BE2C (cell line): ENCODE measurements around the gene RFX8. TPM values are rescaled to one million over a fixed set of nuclear protein-coding genes. Genes with fewer than 3 reads are reported as not detected.
A peak's percentile ranks its signal among the peaks of the same experiment; 100 is the strongest.

Experiments
- DNase-seq: peaks from one replicate; pipeline ENCODE4 v3.0.0-alpha.2; 2020
- H3K27me3 ChIP-seq: fragments of 250-450 bp; sonication (Bioruptor Pico); 2 replicates; pipeline ENCODE4 v1.5.1; 2020; ENCODE audit warnings: mild to moderate bottlenecking
- H3K36me3 ChIP-seq: fragments of 250-450 bp; sonication (Bioruptor Pico); 2 replicates; pipeline ENCODE4 v1.5.1; 2020; ENCODE audit warnings: mild to moderate bottlenecking
- H3K4me1 ChIP-seq: fragments of 250-450 bp; sonication (Bioruptor Pico); 2 replicates; pipeline ENCODE4 v1.5.1; 2020
- H3K4me3 ChIP-seq: 2 replicates; pipeline ENCODE4 v1.5.1; 2011; ENCODE audit warnings: low read depth, low read length
- H3K9me3 ChIP-seq: fragments of 250-450 bp; sonication (Bioruptor Pico); 2 replicates; pipeline ENCODE4 v1.5.1; 2020
- polyA plus RNA-seq: library from polyadenylated mRNA; unstranded; fragments of >200 nt; gene quantifications from one replicate; pipeline ENCODE4 v1.2.1, GENCODE V29; 2012; ENCODE audit warnings: low read depth, missing spikeins; ENCODE audit not compliant: insufficient read length, insufficient read depth
- TF ChIP-seq, protein P1 (sequence below): IDR thresholded peaks from 2 replicates; pipeline ENCODE4 v1.5.1; 2012; ENCODE audit warnings: mild to moderate bottlenecking, low read depth, low read length

RFX8 gene
- not detected for polyA plus RNA-seq

DNA sequence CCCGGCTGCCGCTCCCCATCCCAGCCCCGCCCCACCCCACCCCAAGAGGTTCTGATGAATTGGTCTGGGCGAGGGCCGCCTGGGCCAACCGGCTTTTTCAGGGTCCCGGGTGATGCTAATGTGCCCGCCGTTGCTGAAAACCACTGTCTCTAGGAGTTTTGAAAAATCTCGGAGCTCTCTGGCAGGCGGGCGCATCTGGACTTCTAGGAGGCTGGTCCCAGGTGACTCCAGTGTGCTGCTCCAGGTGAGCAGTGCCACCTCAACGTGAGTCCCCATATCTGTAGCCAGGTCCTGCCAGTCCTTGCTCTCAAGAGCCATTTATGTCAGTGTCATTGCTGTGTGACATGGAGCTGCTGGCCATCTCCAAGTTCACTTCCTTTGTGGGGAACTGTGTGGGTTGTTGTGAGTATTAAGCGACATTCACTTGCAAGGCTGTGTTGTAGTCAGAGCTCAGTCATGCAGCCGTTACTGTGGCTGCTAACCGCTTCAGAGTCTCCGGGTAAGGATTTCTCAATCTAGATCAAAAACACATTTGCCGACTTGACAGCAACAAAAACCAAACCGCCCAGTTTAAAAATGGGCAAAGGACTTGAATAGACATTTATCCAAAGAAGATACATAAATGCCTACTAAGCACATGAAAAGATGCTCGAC, at the start of gene RFX8:
TSS of gene RFX8 (minus strand) at position 382 of the 654 bp plus-strand sequence. CDS start 8,264 bp downstream, outside the sequence.
- H3K27me3 ChIP-seq: no peaks in the 10 kb centered on the region
- DNase-seq: no peak
- H3K36me3 ChIP-seq: no peaks in the 10 kb centered on the region
- TF ChIP-seq, protein P1, sequence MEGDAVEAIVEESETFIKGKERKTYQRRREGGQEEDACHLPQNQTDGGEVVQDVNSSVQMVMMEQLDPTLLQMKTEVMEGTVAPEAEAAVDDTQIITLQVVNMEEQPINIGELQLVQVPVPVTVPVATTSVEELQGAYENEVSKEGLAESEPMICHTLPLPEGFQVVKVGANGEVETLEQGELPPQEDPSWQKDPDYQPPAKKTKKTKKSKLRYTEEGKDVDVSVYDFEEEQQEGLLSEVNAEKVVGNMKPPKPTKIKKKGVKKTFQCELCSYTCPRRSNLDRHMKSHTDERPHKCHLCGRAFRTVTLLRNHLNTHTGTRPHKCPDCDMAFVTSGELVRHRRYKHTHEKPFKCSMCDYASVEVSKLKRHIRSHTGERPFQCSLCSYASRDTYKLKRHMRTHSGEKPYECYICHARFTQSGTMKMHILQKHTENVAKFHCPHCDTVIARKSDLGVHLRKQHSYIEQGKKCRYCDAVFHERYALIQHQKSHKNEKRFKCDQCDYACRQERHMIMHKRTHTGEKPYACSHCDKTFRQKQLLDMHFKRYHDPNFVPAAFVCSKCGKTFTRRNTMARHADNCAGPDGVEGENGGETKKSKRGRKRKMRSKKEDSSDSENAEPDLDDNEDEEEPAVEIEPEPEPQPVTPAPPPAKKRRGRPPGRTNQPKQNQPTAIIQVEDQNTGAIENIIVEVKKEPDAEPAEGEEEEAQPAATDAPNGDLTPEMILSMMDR: no peak
- peak within 1 kb of the TSS; percentile 51 for H3K4me3 ChIP-seq
- no peaks in the 10 kb centered on the region for H3K4me1 ChIP-seq
- no peaks in the 10 kb centered on the region for H3K9me3 ChIP-seq

DNA sequence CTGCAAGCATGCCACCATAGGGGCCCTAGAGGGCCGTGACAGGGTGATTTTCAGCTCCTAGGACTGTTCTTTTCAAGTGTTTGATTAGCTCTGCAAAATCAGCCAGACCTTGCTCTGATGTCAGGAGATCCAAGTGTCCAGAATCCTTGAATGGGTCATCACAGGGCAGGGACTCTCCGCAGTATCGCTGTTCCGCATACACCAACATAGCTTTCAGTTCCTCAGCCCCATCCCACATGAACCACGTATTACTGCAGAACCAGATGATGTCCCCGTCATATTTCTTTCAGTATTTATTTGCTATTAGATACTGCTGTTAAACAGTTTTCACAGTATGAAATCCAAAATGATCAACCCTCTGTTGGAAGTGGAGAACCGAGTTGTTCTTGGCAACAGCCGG, 46.6 kb upstream of the RFX8 start:
- H3K4me1 ChIP-seq: no peaks in the 10 kb centered on the region
- H3K36me3 ChIP-seq: no peaks in the 10 kb centered on the region
- TF ChIP-seq, protein P1: no peak
- DNase-seq: no peak
- H3K9me3 ChIP-seq: no peaks in the 10 kb centered on the region
- no peaks in the 10 kb centered on the region for H3K27me3 ChIP-seq
- H3K4me3 ChIP-seq: no peak overlapping the region

DNA sequence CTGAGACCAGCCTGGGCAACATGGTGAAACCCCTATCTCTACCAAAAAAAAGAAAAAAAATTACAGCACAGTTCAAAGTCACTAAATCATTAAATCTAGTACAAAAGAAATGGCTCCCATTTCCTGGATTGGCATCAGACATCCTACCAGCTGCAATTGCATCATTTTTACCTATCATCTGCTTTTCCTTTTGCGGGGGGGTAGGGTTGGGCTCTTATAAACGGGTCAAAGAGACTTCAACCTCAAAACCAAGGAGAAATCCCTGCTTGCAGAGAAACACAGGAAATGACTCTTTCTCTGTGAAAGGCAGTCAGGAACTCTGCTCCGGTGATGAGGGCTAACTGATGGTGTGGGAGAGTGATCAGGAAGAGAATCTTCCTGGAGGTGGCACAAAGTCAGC, 45.3 kb upstream of the RFX8 start:
- no peak overlapping the region for H3K4me3 ChIP-seq
- H3K9me3 ChIP-seq: no peaks in the 10 kb centered on the region
- H3K27me3 ChIP-seq: no peaks in the 10 kb centered on the region
- H3K4me1 ChIP-seq: no peaks in the 10 kb centered on the region
- TF ChIP-seq, protein P1: no peak
- H3K36me3 ChIP-seq: no peaks in the 10 kb centered on the region
- no peak for DNase-seq

DNA sequence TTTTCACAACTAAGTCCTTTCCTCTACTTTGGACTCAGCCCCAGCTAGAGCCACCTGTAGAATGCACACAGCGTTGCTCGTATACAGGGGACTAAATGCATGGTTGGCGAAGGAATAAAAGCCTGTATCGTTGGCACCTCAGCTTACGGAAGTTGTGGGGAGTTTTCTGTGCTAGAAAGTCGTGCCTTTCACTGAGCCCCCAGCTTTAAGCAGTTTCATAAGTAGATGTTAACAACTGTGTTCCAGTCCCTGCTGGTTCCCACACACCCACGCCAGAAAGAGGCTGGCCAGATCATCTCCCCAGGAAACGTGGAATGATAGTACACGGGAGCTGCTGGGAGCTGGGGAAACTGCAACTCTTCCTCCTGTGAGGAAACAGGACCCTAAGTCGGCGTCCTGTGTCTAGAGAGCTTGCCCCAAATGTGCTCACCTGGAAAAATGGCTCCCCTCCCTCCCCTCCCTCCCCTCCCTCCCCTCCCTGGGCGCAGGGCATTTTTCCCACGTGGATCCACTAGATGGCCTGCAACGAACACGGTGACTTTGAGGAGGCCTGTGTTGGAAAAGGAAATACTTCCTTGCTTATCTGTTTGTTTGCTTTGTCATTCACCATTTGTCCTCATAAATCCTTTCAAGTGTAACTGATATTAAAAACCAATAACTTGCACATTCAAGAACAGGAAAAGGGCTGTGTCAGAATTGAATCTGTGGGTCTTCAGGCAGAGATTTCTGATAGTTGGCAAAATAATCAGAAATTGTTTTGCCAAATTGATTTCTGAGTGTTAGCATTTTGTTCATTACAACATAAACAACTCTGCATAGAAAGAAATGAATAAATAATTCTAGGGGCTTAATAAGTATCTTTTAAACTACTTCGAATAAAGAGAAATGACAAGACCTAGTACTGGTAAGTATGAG, 43.9 kb upstream of the RFX8 start:
- peak; percentile 7 for DNase-seq
- TF ChIP-seq, protein P1: peak; percentile 42
- no peak overlapping the region for H3K4me3 ChIP-seq
- no peaks in the 10 kb centered on the region for H3K27me3 ChIP-seq
- no peaks in the 10 kb centered on the region for H3K36me3 ChIP-seq
- H3K9me3 ChIP-seq: no peaks in the 10 kb centered on the region
- no peaks in the 10 kb centered on the region for H3K4me1 ChIP-seq

DNA sequence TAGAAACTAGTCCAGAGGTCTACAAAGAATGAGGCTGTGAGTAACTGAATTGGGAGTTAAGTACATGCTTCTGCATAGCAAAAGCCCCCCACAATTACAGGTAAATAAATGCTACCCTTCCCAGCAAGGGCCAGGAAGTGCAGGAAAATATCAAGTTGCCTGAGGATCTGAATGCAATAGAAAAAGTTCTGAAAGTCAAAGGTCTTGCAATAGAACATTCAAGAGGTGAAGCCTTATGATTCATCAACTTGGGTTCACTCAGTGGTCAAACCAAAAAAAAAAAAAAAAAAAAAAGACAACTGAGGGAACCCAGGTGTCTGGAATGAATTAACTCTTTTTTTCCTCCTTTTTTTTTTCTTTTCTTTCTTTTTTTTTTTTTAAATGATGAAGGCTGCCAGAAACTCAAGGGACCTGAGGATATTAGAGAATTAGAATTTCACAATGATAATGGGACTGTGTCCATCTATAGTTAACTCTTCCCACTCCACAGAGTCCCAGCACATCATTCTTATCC, 42.9 kb upstream of the RFX8 start:
- Histone ChIP-seq H3K4me3 (no peak overlapping the region), H3K4me1 (no peaks in the 10 kb centered on the region), H3K36me3 (no peaks in the 10 kb centered on the region), H3K27me3 (no peaks in the 10 kb centered on the region), H3K9me3 (no peaks in the 10 kb centered on the region)
- TF ChIP-seq, protein P1: no peak
- no peak for DNase-seq
